SJCRH30 (cell line): ENCODE results near the gene CELF6. TPM values are rescaled to one million over a fixed set of nuclear protein-coding genes. Genes with fewer than 3 reads are reported as not detected.
"Not testable (repeated sequence)": the region's sequence is repeated elsewhere in the genome, so short reads cannot be mapped to it uniquely, and the experiment has no call there.

ENCODE experiments used
- DNase-seq, 2 experiments: peaks; one replicate each; pipeline ENCODE4 v3.0.0-alpha.2; 2015 to 2020
- H3K27ac ChIP-seq: fragments of 250-450 bp; sonication (Bioruptor Pico); 2 replicates; pipeline ENCODE4 v1.5.1; 2020; ENCODE audit warnings: mild to moderate bottlenecking, moderate library complexity
- H3K27me3 ChIP-seq: fragments of 250-450 bp; sonication (Bioruptor Pico); 2 replicates; pipeline ENCODE4 v1.5.1; 2020; ENCODE audit warnings: mild to moderate bottlenecking, moderate library complexity
- H3K36me3 ChIP-seq: fragments of 250-450 bp; sonication (Bioruptor Pico); 2 replicates; pipeline ENCODE4 v1.5.1; 2020; ENCODE audit warnings: mild to moderate bottlenecking, moderate library complexity
- H3K4me1 ChIP-seq: fragments of 250-450 bp; sonication (Bioruptor Pico); 2 replicates; pipeline ENCODE4 v1.5.1; 2020; ENCODE audit warnings: mild to moderate bottlenecking, moderate library complexity
- H3K4me3 ChIP-seq: fragments of 250-450 bp; sonication (Bioruptor Pico); 2 replicates; pipeline ENCODE4 v1.5.1; 2020; ENCODE audit warnings: mild to moderate bottlenecking, moderate library complexity
- H3K9me3 ChIP-seq: fragments of 250-450 bp; sonication (Bioruptor Pico); replicated peaks from 2 replicates; pipeline ENCODE4 v1.5.1; 2020; ENCODE audit warnings: mild to moderate bottlenecking, moderate library complexity
- total RNA-seq: library from RNA; depleted of rRNA; stranded (reverse); fragments of >200 nt; shearing (Covaris generic); gene quantifications from 2 replicates; pipeline ENCODE4 v1.2.3, GENCODE V29; 2014

CELF6 gene
- total RNA-seq, 1 experiment from 2014 or later: not detected

GRCh38 chr15:72304596-72304995 is 15.4 kb downstream of the CELF6 start:
- Histone ChIP-seq H3K27ac (no peak overlapping the region), H3K4me1 (no peaks in the 10 kb centered on the region; the same call in 1 of the 2 replicates), H3K27me3 (no peaks in the 10 kb centered on the region; the same call in 1 of the 2 replicates), H3K36me3 (no peaks in the 10 kb centered on the region), H3K4me3 (no peak overlapping the region), H3K9me3 (no peaks in the 10 kb centered on the region)
- DNase-seq: no peak

GRCh38 chr15:72302955-72303354 is 17.0 kb downstream of the CELF6 start:
- H3K27ac ChIP-seq: no peak overlapping the region
- H3K4me3 ChIP-seq: no peak overlapping the region
- no peaks in the 10 kb centered on the region; the same call in 1 of the 2 replicates for H3K27me3 ChIP-seq
- H3K9me3 ChIP-seq: no peaks in the 10 kb centered on the region
- no peaks in the 10 kb centered on the region for H3K36me3 ChIP-seq
- no peaks in the 10 kb centered on the region; the same call in 1 of the 2 replicates for H3K4me1 ChIP-seq
- no peak for DNase-seq

- Histone ChIP-seq H3K27ac (no peak overlapping the region), H3K4me3 (no peak overlapping the region), H3K9me3 (no peaks in the 10 kb centered on the region; the same call in 1 of the 2 replicates), H3K36me3 (no peaks in the 10 kb centered on the region), H3K4me1 (no peaks in the 10 kb centered on the region), H3K27me3 (peaks cover 3% of the 10 kb centered on the region; the same call in 1 of the 2 replicates)
- no peak for DNase-seq
Measured at GRCh38 chr15:72289597-72290325, 30.2 kb downstream of the CELF6 start.

GRCh38 chr15:72288796-72289596 is 31.0 kb downstream of the CELF6 start:
- Histone ChIP-seq H3K4me3 (no peak overlapping the region), H3K27ac (no peak overlapping the region), H3K27me3 (peaks cover 3% of the 10 kb centered on the region; the same call in 1 of the 2 replicates), H3K9me3 (no peaks in the 10 kb centered on the region; the same call in 1 of the 2 replicates), H3K4me1 (no peaks in the 10 kb centered on the region), H3K36me3 (no peaks in the 10 kb centered on the region)
- DNase-seq: no peak

- DNase-seq: peak; percentile 50 to 61
- Histone ChIP-seq H3K4me1 (no peaks in the 10 kb centered on the region), H3K36me3 (no peaks in the 10 kb centered on the region), H3K9me3 (no peaks in the 10 kb centered on the region), H3K4me3 (no peak overlapping the region), H3K27ac (no peak overlapping the region), H3K27me3 (peaks cover 3% of the 10 kb centered on the region; the same call in 1 of the 2 replicates)
Measured at GRCh38 chr15:72285927-72286516, 33.9 kb downstream of the CELF6 start.

- no peak overlapping the region for H3K27ac ChIP-seq
- peaks cover 3% of the 10 kb centered on the region; the same call in 1 of the 2 replicates for H3K27me3 ChIP-seq
- H3K36me3 ChIP-seq: no peaks in the 10 kb centered on the region
- H3K9me3 ChIP-seq: no peaks in the 10 kb centered on the region
- no peak for DNase-seq
- H3K4me1 ChIP-seq: no peaks in the 10 kb centered on the region
- no peak overlapping the region for H3K4me3 ChIP-seq
Measured at GRCh38 chr15:72285402-72285801, 34.6 kb downstream of the CELF6 start.

GRCh38 chr15:72284781-72285180 is 35.2 kb downstream of the CELF6 start:
- no peaks in the 10 kb centered on the region for H3K9me3 ChIP-seq
- H3K4me3 ChIP-seq: no peak overlapping the region
- H3K27ac ChIP-seq: no peak overlapping the region
- peaks cover 3% of the 10 kb centered on the region; the same call in 1 of the 2 replicates for H3K27me3 ChIP-seq
- peak in 1 of 2 experiments; percentile 36 for DNase-seq
- no peaks in the 10 kb centered on the region for H3K36me3 ChIP-seq
- H3K4me1 ChIP-seq: no peaks in the 10 kb centered on the region

GRCh38 chr15:72281713-72282112 is 38.2 kb downstream of the CELF6 start:
- H3K27ac ChIP-seq: no peak overlapping the region
- no peaks in the 10 kb centered on the region for H3K9me3 ChIP-seq
- H3K4me3 ChIP-seq: no peak overlapping the region
- peaks cover 3% of the 10 kb centered on the region; the same call in 1 of the 2 replicates for H3K27me3 ChIP-seq
- no peaks in the 10 kb centered on the region for H3K36me3 ChIP-seq
- H3K4me1 ChIP-seq: no peaks in the 10 kb centered on the region
- no peak for DNase-seq

GRCh38 chr15:72280751-72281150 is 39.2 kb downstream of the CELF6 start:
- DNase-seq: no peak

GRCh38 chr15:72278737-72279136 is 41.2 kb downstream of the CELF6 start:
- no peaks in the 10 kb centered on the region for H3K9me3 ChIP-seq
- H3K4me1 ChIP-seq: peaks cover 16% of the 10 kb centered on the region
- DNase-seq: no peak
- no peaks in the 10 kb centered on the region for H3K27me3 ChIP-seq
- no peak overlapping the region for H3K4me3 ChIP-seq
- H3K36me3 ChIP-seq: no peaks in the 10 kb centered on the region
- H3K27ac ChIP-seq: no peak overlapping the region

More at GRCh38 chr15:72280751-72281150, 39.2 kb downstream of the CELF6 start:
- Histone ChIP-seq H3K9me3 (no peaks in the 10 kb centered on the region), H3K36me3 (no peaks in the 10 kb centered on the region), H3K27ac (no peak overlapping the region), H3K27me3 (no peaks in the 10 kb centered on the region), H3K4me3 (no peak overlapping the region), H3K4me1 (peaks cover 6% of the 10 kb centered on the region)

GRCh38 chr15:72276326-72276700 is 43.6 kb downstream of the CELF6 start:
- no peak overlapping the region for H3K4me3 ChIP-seq
- H3K27me3 ChIP-seq: no peaks in the 10 kb centered on the region
- H3K27ac ChIP-seq: peak overlapping the region; percentile 88
- H3K9me3 ChIP-seq: no peaks in the 10 kb centered on the region
- peaks cover 27% of the 10 kb centered on the region for H3K4me1 ChIP-seq
- no peaks in the 10 kb centered on the region for H3K36me3 ChIP-seq
- no peak for DNase-seq

GRCh38 chr15:72275635-72276325 is 44.2 kb downstream of the CELF6 start:
- H3K27me3 ChIP-seq, H3K9me3 ChIP-seq, H3K36me3 ChIP-seq, H3K4me3 ChIP-seq: not testable (repeated sequence)
- H3K4me1 ChIP-seq: peaks cover 29% of the 10 kb centered on the region
- DNase-seq: peak; percentile 86 to 90
- peak overlapping the region; percentile 88 for H3K27ac ChIP-seq

- Histone ChIP-seq H3K27ac (peak overlapping the region; percentile 52), H3K27me3 (no peaks in the 10 kb centered on the region), H3K9me3 (no peaks in the 10 kb centered on the region), H3K4me1 (peaks cover 29% of the 10 kb centered on the region), H3K4me3 (peak overlapping the region; percentile 91), H3K36me3 (peaks cover 9% of the 10 kb centered on the region)
- no peak for DNase-seq
Measured at GRCh38 chr15:72272997-72273352, 47.0 kb downstream of the CELF6 start.

- Histone ChIP-seq H3K27me3 (no peaks in the 10 kb centered on the region), H3K36me3 (peaks cover 13% of the 10 kb centered on the region), H3K27ac (peak within 1 kb of the TSS; percentile 62), H3K4me1 (peaks cover 29% of the 10 kb centered on the region), H3K9me3 (no peaks in the 10 kb centered on the region), H3K4me3 (peak within 1 kb of the TSS; percentile 91)
- peak; percentile 98 to 99 for DNase-seq
Measured at GRCh38 chr15:72272213-72272996, 47.6 kb downstream of the CELF6 start, which contains the start of gene PARP6. PARP6 (minus strand) TSS chr15:72272554; CDS start chr15:72267477, 5,077 bp downstream.
